Activated naive CD8-positive, alpha-beta T cell treated with anti-CD3 and anti-CD28 coated beads, Interleukin-2, amount 50 U/mL, for 24 hours (primary cell): ENCODE measurements around the gene CXCL14.
"Not testable (repeated sequence)": the region's sequence is repeated elsewhere in the genome, so short reads cannot be mapped to it uniquely, and the experiment has no call there.

Source experiments
- ATAC-seq: fragments of 150-1000 bp; cut with Tn5 transposase; one replicate; pipeline ENCODE4 v1.10.0; 2021
- DNase-seq: peaks from one replicate; pipeline ENCODE4 v3.0.0; 2021
- H3K27ac Mint-ChIP-seq: one replicate; pipeline ENCODE4 v1.8.0; 2021; ENCODE audit warnings: mild to moderate bottlenecking, mixed read lengths
- H3K27me3 Mint-ChIP-seq: one replicate; pipeline ENCODE4 v1.8.0; 2021; ENCODE audit warnings: mixed read lengths
- H3K36me3 Mint-ChIP-seq: one replicate; pipeline ENCODE4 v1.8.0; 2021; ENCODE audit warnings: low read depth, mixed read lengths
- H3K4me1 Mint-ChIP-seq: one replicate; pipeline ENCODE4 v1.8.0; 2021; ENCODE audit warnings: mixed read lengths
- H3K4me3 Mint-ChIP-seq: one replicate; pipeline ENCODE4 v1.8.0; 2021; ENCODE audit warnings: mild to moderate bottlenecking, moderate library complexity, mixed read lengths
- H3K9me3 Mint-ChIP-seq: one replicate; pipeline ENCODE4 v1.8.0; 2021; ENCODE audit warnings: mixed read lengths

The CXCL14 gene

DNA sequence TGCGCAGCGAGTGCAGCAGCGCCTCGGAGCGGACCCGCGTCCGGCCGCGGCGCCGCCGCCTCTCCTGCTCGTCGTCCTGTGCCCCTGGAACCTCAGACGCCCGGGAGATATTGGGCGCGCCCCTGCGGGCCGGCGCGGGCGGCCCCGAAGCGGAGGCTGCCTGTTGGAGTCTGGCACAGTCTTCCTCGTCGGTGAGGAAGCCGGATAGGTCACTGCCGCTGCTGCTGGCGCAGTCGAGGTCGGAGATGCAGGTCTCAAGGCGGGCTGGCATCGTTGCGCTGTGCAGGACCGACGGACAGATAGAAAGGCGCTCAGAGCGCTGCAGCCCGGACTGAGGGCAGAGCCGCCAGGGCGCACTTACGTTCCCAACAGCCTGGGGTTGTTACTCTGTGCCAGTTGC is 43.4 kb downstream of the CXCL14 start:
- DNase-seq (no peak), ATAC-seq (no peak)
- Mint-ChIP-seq H3K4me3 (no peak overlapping the region), H3K27ac (no peak overlapping the region), H3K4me1 (peaks cover 2% of the 10 kb centered on the region), H3K36me3 (no peaks in the 10 kb centered on the region), H3K9me3 (no peaks in the 10 kb centered on the region), H3K27me3 (peaks cover 77% of the 10 kb centered on the region)

DNA sequence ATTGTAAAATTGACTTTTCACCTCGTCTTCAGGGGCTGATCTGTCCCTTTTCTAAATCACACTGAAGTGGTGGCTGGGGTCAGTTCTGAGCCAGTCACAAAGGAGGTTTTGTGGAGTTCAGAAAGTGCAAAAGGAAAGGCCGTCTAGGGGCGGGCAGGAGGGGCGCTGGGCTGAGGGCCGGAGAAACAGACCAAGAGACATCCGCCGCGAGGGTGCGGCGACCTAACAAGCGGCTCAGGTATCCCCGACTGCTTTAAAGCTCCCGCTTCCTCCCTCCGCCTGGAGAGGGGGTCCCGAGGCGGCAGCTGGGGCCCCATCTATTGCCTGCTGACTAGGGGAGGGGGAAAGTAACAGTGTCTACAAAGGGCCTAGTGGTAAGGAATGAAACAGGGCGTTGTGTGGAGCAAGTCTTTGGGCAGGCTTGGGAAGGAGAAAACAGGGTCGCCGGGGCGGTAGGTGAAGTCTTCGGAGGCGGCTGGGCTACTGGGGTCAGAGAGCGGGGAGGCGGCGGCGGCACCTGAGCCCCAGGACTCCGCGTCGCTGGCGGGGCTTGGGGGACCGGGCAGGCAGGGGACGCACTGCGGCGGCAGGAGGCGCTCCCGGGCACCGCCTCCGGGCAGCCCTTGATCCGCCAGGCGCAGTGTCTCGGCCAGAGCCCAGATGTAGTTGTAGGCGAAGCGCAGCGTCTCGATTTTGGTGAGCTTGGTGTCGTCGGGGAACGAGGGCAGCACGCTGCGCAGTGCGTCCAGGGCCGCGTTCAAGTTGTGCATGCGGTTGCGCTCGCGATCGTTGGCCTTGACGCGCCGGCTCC is 44.0 kb downstream of the CXCL14 start:
- Mint-ChIP-seq H3K27me3 (peaks cover 77% of the 10 kb centered on the region), H3K27ac (no peak overlapping the region), H3K4me3 (no peak overlapping the region), H3K4me1 (peaks cover 2% of the 10 kb centered on the region), H3K9me3 (no peaks in the 10 kb centered on the region), H3K36me3 (no peaks in the 10 kb centered on the region)
- no peak for ATAC-seq
- DNase-seq, result peak; percentile 5

DNA sequence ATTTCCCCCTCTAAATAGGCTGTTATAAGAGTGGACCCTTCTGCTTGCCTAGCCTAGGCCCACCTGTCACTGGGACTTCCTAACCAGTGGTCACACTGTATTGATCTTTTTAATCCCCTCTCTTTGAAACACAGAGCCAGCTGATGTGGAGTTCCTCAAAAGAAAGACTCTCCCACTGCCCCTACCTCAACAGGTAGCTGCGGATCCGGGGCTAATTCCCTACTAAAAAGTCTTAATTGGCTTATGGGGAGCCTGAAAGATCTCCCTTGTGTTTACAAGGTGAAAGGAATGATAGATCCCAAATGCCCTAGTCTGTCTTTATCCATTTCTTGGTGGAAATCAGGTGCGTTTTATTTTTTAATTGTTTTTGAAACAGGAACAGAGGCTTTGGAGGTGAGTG is 45.0 kb downstream of the CXCL14 start:
- no peak overlapping the region for H3K27ac Mint-ChIP-seq
- H3K9me3 Mint-ChIP-seq, result no peaks in the 10 kb centered on the region
- H3K27me3 Mint-ChIP-seq, result peaks cover 71% of the 10 kb centered on the region
- peaks cover 2% of the 10 kb centered on the region for H3K4me1 Mint-ChIP-seq
- no peak for DNase-seq
- no peak overlapping the region for H3K4me3 Mint-ChIP-seq
- no peak for ATAC-seq
- H3K36me3 Mint-ChIP-seq, result no peaks in the 10 kb centered on the region

DNA sequence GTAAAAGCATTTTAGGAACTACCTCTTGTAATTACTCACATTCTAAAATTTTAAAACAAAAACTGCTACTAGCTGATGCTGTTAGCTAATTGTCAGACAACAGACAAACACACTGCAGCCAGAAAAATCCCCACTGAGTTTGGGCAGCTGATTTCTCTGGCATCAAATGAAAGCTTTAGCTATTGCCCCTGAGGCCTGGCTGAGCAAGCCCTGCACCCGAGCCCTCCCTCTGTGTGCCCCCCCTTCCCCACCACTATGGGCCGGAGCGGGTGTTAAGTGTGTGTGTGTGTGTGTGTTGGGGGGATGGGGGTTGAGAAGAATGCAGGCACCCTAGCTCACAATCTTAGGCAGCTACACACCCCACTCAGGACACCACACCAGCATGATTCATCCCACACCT is 45.5 kb downstream of the CXCL14 start:
- Mint-ChIP-seq H3K4me3 (no peak overlapping the region), H3K27me3 (peaks cover 67% of the 10 kb centered on the region), H3K9me3 (no peaks in the 10 kb centered on the region), H3K36me3 (no peaks in the 10 kb centered on the region), H3K4me1 (peaks cover 2% of the 10 kb centered on the region), H3K27ac (no peak overlapping the region)
- DNase-seq, result no peak
- no peak for ATAC-seq

DNA sequence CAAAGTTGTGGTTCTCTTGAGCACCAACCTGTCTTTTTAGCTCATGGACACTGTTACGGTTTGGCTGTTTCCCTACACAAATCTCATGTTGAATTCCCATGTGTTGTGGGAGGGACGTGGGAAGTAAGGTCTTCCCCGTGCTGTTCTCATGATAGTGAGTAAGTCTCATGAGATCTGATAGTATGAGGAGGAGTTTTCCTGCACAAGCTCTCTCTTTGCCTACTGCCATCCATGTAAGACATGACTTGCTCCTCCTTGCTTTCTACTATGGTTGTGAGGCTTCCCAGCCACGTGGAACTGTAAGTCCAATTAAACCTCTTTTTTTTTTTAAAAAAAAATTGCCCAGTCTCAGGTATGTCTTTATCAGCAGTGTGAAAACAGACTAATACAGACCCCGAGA is 49.2 kb downstream of the CXCL14 start:
- DNase-seq, H3K4me3 Mint-ChIP-seq, H3K27ac Mint-ChIP-seq, ATAC-seq, H3K4me1 Mint-ChIP-seq, H3K9me3 Mint-ChIP-seq, H3K36me3 Mint-ChIP-seq: not testable (repeated sequence)
- H3K27me3 Mint-ChIP-seq, result peaks cover 46% of the 10 kb centered on the region

DNA sequence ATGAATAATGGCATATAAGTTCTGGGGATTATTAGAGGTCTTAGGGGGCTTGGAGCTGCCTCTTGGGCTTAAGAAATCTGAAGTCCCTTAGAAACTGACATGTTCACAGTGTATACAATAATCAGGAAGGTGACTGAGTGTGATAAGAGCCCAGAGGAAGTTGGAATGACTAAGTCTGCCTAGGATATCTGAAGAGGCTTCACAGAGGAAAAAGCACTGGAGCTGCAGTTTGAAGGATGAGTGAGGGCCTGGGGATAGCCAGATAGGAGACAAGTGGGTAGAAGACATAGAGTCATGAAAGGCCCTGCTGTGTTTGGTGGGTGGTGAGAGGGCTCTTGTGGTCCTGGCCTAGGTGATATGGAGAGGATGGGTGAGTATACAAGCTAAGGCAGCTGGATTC is 51.9 kb downstream of the CXCL14 start:
- Mint-ChIP-seq H3K27me3 (peaks cover 32% of the 10 kb centered on the region), H3K27ac (no peak overlapping the region), H3K4me3 (no peak overlapping the region), H3K9me3 (peaks cover 2% of the 10 kb centered on the region), H3K4me1 (no peaks in the 10 kb centered on the region), H3K36me3 (no peaks in the 10 kb centered on the region)
- DNase-seq, result no peak
- no peak for ATAC-seq

DNA sequence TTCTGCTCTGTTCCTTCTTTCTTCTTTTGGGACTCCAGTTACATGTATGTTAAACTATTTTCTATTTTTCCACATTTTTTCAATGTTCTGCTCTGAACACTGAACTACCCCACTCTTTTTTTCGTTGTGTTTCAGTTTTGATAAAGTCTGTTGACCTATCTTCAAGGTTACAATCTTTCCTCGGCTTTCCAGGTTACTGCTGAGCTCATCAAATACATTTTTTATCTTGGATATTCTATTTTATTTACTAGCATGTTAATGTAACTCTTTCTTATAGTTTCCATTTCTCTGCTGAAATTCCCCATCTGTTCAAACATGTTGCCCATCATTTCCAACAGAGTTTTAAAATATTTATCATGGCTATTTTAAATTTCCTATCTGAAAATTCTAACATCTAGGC is 56.8 kb downstream of the CXCL14 start:
- no peak for ATAC-seq
- Mint-ChIP-seq H3K27ac (no peak overlapping the region), H3K36me3 (no peaks in the 10 kb centered on the region), H3K27me3 (peaks cover 42% of the 10 kb centered on the region), H3K9me3 (peaks cover 7% of the 10 kb centered on the region), H3K4me1 (no peaks in the 10 kb centered on the region), H3K4me3 (no peak overlapping the region)
- no peak for DNase-seq
